GM19193 (cell line): ENCODE data around the gene COQ3.

Experiments
- POLR2A ChIP-seq: IDR thresholded peaks from 4 replicates; pipeline ENCODE4 v1.6.1; 2011; ENCODE audit not compliant: insufficient read depth, insufficient read length; ENCODE audit errors: extremely low read depth

COQ3 gene

DNA sequence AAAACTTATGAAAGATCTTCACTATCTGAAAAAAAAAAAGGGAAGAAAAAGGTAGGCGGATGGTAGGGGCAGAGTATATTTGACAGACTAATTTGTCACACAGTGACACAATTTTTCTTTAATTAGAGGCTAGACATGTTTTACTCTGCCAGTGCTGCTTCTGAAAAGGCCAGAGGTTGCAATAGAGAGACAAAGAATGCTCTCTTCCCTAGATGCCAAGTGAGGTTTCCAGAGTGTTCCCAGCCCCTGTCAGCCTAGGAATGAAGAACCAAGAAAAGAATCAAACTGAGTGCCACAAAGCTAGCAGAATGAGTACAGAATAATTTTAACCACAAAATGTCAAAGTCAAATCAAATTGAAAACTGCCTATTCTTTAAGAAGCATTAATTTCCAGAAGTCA lies 18.1 kb upstream of the COQ3 start:
- no peak for TF ChIP-seq POLR2A

DNA sequence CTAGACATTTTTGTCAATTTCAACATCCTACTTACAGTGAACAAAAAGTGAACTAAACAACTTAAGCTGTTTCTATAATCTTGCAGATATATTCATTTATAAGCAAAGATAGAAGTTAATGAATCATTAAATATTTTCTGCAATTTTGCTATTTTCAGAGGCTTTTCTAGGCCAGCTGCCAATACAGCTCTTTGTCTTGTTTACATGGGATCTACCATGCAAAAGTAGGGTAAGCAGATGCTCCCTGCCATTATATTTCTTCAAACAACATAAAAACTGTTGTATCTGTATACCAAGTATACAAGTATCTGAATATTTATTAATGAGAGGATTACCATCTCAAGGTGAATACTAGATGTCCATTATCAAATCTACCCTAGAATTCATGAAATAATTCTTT lies 15.7 kb upstream of the COQ3 start:
- no peak for TF ChIP-seq POLR2A

DNA sequence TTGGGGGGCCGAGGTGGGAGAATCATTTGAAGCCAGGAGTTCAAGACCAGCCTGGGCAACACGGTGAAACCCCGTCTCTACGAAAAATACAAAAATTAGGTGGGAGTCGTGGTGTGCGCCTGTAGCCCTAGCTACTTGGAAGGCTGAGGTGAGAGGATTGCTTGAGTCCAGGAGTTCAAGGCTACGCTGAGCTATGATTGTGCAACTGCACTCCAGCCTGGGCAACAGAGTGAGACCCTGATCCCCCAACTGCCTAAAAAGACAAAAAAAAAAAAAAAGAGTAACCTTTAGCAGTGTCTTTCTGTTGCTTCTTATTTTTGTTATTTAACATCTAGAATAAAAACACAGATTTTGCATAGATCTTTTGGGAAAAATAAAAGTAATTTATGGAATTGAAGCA lies 13.1 kb upstream of the COQ3 start:
- TF ChIP-seq POLR2A: no peak

DNA sequence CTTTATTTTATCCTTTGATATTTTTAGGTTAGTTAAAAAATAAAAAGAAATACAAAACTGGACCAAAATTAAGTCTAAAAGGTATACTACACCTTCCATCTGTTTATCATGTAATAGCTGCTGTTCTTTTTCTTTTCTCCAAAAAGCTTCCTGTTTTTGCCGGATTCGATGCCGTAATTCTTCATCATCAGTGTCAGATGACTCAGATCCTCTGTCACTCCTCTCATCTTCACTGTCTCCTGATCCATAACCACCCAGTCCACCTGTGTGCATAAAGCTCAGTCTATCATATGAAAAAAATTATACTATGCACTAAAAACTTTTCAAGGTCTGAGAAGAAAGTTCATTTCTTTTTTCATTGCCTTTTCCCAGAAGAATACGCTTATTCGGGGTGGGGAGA lies 8.5 kb upstream of the COQ3 start:
- no peak for TF ChIP-seq POLR2A

DNA sequence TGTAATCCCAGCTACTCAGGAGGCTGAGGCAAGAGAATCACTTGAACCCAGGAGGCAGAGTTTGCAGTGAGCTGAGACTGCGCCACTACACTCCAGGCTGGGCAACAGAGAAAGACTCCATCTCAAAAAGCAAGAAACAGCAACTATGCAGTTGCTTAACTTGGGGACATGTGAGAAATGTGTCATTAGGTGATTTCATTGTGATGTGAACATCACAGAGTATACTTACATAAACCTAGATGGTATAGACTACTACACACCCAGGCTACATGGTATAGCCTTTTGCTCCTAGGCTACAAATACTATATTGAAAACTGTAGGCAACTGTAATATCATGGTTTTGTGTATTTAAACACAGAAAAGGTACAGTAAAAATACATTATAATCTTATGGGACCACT lies 3.3 kb upstream of the COQ3 start:
- no peak for TF ChIP-seq POLR2A

DNA sequence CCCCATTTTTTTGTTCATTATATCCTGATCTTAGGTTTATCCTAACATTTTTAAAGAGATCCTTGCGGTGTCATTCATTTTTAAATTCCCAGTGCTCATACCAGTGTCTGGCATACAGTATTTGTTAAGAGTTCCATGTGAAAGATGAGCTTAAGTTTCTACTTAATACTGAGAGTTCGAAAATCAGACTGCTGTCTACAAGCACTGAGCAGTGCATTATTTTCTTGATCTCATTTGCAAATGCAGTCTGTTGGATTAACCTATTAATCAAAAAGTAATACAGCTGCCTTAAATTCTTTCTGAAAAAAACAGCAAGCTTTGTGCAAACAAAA lies 663 bp downstream of the COQ3 start:
- TF ChIP-seq POLR2A: no peak

DNA sequence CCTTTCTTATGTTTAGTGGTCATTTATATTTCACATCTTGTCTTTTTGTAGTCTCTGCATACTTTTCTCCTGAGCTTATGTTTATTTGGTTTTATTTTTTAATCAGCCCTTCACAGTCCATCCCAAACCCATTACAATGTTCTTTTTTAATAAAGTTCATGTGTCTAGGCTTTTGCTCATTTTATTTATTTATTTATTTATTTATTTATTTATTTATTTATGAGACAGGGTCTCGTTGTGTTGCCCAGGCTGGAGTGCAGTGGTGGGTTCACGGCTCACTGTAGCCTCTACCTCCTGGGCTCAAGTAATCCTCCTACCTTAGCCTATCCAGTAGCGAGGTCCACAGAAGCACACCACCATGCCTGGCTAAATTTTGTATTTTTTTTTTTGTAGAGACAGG lies 3.1 kb downstream of the COQ3 start:
- no peak for TF ChIP-seq POLR2A

DNA sequence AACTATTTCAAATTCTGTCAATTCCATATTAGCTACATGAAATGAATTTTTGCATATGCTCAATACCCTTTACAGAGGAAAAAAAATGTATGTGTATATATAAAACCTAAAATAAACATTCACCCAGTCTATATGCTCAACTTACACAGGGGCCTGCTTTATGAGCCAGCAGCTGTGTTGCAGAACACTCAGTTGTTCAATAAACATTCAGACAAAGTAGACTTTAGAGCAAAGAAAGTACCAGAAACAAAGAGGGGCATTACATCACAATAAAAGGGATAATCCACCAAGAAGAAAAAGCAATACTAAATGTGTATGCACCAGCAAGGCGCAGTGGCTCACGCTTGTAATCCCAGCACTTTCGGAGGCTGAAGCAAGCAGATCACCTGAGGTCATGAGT lies 9.5 kb downstream of the COQ3 start:
- TF ChIP-seq POLR2A: no peak

DNA sequence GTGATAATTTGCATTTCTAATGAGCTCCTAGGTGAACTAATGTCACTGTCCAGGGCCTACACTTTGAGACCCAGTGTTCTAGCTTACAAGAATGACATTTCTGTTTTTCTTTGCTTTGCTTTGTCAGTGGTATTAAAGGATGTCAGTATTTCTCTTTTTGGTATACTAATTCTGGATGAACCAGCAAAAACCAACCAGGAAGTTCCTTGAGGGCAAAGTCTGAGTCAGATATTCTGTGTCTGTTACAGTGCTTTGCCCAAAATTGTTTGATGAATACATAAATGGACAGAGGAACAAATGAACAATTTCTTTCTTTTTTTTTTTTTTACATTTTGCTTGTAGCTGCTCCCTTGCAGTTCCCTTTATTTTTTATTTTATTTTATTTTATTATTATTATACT lies 15.4 kb downstream of the COQ3 start:
- TF ChIP-seq POLR2A: no peak

DNA sequence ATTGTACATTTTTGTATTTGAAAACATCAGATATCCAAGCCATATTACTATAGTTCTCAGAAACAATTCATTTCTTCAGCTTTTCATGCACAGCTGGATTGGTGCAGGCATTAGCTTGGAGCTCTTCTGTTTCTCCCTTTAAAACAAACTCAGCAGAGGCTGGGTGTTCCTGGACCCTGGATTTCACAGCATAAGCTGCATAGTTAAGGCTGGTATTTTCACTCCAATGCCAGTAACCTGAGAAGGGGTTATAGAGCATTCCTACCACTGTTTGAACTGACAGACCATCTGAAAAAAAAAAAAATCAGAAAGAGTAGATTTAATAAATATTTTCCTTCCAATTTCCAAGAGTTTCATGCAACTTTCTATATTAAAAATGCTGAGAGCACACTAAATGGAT lies 24.5 kb downstream of the COQ3 start:
- no peak for TF ChIP-seq POLR2A

DNA sequence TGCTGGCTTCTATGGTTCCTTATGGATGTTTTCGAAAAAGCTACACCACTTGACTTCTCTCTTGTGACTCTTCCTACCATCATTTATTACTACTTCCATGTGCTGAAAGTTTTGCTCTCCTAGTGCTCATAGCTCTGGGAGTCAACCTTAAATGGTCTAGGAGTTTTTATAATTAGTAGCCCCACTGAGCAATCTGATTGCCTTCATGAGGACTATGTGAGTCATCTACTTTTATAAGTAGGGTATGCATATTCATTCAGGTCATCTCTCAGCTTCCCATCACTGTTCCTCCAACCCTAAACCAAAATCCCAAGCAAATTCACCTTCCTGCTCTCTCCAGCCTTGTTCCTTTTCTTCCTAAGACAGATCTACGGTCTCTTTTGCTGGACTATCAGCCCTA lies 27.1 kb downstream of the COQ3 start:
- no peak for TF ChIP-seq POLR2A

DNA sequence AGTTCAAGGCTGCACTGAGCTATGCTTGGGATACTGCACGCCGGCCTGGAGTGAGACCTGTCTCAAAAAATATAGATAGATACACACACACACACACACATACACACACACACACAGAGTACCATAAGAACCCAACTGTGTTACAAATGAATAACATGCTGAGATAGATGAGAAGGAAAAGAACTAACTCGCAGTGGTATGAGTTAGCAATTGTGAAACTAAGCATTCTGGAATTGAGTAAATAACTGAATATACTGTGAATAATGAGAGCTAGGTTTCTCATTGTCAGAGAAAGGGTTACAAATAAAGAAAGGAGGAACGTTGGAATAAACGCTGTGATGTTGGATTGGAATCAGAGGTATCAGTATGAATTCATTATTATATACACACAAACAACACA lies 30.0 kb downstream of the COQ3 start:
- no peak for TF ChIP-seq POLR2A

DNA sequence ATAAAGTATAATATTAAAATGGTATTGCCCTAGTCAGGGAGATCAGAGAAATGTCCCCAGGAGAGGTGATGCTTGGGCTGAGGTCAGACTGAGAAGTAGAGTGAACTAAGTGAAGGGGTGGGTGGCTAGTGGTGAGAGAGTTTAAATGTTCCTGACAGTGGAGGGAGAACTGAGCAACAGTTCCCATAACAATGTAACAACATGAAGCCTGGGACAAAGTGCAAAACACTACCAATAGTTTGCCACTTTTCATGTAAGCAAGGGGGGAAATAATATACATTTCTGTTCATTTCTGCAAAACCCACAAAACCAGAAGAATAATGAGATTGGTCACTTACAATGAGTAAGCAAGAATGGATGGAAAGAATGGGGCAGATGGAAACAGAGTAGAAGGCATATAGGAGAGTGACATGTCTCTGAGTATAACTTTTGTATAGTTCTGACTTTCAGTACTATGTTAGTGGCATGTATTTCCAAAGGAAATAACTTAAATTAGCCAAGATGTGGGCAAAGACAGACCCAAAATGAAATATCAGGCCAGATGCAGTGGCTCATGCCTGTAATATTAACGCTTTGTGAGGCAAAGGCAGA lies 31.2 kb downstream of the COQ3 start:
- TF ChIP-seq POLR2A: no peak

DNA sequence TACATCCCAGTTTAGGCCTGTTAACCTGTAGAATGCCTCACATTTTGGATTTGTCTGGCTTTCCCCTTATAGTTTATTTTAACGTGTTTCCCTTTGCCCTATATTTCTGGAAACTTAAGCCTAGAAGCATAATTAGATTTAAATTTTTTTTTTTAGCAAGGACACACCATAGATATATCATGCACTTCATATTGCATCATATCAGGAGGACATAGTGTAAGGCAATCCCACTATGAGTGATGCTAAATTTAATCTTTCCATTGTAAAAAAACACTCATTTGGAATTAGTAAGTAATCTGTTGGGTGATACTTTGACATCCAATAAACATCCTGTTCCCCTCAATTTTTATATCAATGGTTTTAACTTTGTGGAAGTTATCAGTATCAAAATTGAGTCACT lies 34.2 kb downstream of the COQ3 start:
- TF ChIP-seq POLR2A: no peak

DNA sequence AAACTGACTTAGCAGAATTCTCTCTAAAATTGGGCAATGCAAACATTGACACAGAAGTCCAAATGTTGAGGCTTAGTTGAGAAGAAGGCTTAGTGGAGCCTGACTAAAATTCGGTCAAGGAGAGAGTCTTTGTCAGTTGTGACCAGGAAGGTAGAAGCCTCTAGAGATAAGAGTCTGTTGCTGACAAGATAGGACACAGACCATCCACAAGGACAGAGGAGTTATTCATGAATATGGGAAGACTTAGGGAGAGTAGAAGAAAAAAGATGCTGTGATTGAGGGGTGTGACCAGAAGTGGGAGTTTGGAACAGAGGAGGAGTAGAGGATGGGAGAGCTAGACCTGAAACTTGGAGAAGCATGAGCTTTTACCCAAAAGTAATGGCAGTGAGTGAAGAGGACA lies 37.4 kb downstream of the COQ3 start:
- no peak for TF ChIP-seq POLR2A

DNA sequence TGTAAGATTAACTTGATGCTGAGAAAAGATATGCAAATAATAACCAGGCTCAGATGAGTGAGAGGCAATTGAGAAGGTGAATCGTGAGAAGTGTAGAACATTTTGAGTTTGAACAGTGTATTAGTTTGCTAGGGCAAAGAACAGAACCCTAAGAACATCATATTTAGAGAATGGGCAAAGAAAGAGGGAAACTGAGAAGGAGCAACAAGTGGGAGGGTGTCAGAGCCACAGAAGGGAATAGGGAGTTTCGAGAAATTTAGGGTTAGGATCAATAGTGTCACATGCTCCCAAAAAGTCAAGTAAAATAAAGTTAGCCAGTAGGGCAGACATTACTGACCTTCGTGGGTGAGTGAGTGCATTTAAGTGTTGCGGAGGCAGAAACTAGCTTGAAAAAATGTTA lies 39.0 kb downstream of the COQ3 start:
- TF ChIP-seq POLR2A: no peak

DNA sequence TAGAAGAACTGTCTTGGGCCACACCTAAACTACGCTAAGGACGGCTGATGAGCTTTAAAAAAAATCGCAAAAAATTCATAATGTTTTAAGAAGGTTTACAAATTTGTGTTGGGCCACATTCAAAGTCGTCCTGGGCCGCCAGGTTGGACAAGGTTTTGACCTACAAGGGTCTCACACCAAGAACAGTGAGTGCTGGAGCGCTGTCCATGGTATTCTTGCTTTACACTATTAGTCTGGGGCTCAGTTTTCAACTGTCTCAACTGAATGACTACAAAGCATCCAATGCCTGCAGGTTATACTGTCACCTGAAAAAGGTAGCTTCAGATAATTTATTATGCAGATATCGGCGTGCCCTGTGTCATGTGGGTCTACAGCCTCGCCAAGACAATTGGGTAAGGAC lies 40.9 kb downstream of the COQ3 start:
- TF ChIP-seq POLR2A: no peak
